ENCODE measurements around the gene CD36. TPM values are rescaled to one million over a fixed set of nuclear protein-coding genes. Genes with fewer than 3 reads are reported as not detected.

CD36 gene
- total RNA-seq, 1 experiment from 2014 or later, result 1.4 TPM

GRCh38 chr7:80624763-80625162, 13.7 kb upstream of the CD36 start:
- ATAC-seq, result no peak
- Mint-ChIP-seq H3K27me3 (ENCODE audit: low read depth) (no peaks in the 10 kb centered on the region), H3K27ac (no peak overlapping the region), H3K36me3 (no peaks in the 10 kb centered on the region), H3K4me3 (no peak overlapping the region), H3K4me1 (peaks cover 11% of the 10 kb centered on the region), H3K9me3 (peaks cover 9% of the 10 kb centered on the region)
- no peak for DNase-seq (ENCODE audit: low spot score)
- ChIA-PET POLR2A (no interaction called here), CTCF (no interaction called here)
- no peak for TF ChIP-seq TEAD4 (CRISPR knock-in tag; IDR thresholded peaks at IDR 0.05)
- no peak for TF ChIP-seq NR3C1 (CRISPR knock-in tag; conservative IDR thresholded peaks at IDR 0.05; ENCODE audit: low read depth)
- no peak for TF ChIP-seq PREB (CRISPR knock-in tag; IDR thresholded peaks at IDR 0.05; ENCODE audit: borderline replicate concordance)
- TF ChIP-seq OVOL2 (CRISPR knock-in tag; IDR thresholded peaks at IDR 0.05; ENCODE audit: borderline replicate concordance), result no peak
- no peak for TF ChIP-seq HMGXB4 (CRISPR knock-in tag; IDR thresholded peaks at IDR 0.05)
- no peak for TF ChIP-seq NFATC4 (CRISPR knock-in tag; IDR thresholded peaks at IDR 0.05)
- no peak for TF ChIP-seq HMGA2 (CRISPR knock-in tag; IDR thresholded peaks at IDR 0.05)
- no peak for TF ChIP-seq SP1 (CRISPR knock-in tag; conservative IDR thresholded peaks at IDR 0.05)
- no peak for TF ChIP-seq ZNF121 (CRISPR knock-in tag; IDR thresholded peaks at IDR 0.05)
- TF ChIP-seq ZNF425 (CRISPR knock-in tag; conservative IDR thresholded peaks at IDR 0.05), result no peak
- no peak for TF ChIP-seq NFE2L1 (CRISPR knock-in tag; IDR thresholded peaks at IDR 0.05)
- no peak for TF ChIP-seq E2F1 (CRISPR knock-in tag; IDR thresholded peaks at IDR 0.05)
- no peak for TF ChIP-seq USF1 (CRISPR knock-in tag; IDR thresholded peaks at IDR 0.05)
- no peak for TF ChIP-seq ARID4B (CRISPR knock-in tag; IDR thresholded peaks at IDR 0.05; ENCODE audit: borderline replicate concordance)
- no peak for TF ChIP-seq SMAD4 (CRISPR knock-in tag; IDR thresholded peaks at IDR 0.05)
- no peak for TF ChIP-seq CREB1 (CRISPR knock-in tag; IDR thresholded peaks at IDR 0.05)
- TF ChIP-seq AFF4 (CRISPR knock-in tag; IDR thresholded peaks at IDR 0.05; ENCODE audit: borderline replicate concordance), result no peak
- no peak for TF ChIP-seq ETV6 (CRISPR knock-in tag; IDR thresholded peaks at IDR 0.05)
- TF ChIP-seq SOX15 (CRISPR knock-in tag; IDR thresholded peaks at IDR 0.05), result no peak
- no peak for TF ChIP-seq ZNF423 (CRISPR knock-in tag; IDR thresholded peaks at IDR 0.05)

All from WTC11 (cell line).